ENCODE results near the gene PRKAA2.

The PRKAA2 gene

DNA sequence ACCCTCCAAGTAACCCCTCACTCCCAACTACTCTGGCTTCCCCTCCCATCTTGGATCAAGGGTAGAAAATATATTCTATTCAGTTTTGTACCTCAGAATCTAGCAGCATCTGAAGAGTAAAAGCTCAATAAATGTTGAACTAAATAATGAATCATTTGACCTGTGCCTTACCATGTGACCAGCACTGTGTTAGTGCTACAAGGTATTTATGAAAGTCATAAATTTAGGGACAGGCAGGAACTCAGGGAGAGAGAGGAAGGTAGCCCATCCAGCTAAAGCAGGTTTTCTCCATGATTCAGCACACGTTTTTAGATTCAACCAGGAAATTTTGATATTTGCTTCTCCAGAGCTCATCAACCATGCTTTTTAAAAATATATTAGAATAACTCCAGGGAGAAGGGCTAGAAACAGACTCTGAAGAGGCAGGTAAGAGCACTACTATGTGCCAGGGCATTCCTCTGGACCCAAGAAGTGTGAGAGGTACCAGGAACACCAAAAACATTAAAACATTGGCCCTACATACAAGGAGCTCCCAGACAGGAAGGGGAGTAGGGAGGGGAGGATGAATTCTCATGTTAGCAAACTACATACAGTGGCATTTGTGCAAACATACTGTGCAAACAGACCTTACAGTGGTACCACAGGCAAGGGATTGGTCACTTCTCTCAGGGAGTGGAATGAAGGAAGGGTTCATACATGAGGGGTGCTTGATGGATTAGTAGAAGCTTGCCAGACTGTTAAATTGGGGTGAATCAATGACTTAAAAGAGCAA is 109.8 kb downstream of the PRKAA2 start:
- no peak for DNase-seq (ENCODE audit: low read depth)
- TF ChIP-seq, protein P1, sequence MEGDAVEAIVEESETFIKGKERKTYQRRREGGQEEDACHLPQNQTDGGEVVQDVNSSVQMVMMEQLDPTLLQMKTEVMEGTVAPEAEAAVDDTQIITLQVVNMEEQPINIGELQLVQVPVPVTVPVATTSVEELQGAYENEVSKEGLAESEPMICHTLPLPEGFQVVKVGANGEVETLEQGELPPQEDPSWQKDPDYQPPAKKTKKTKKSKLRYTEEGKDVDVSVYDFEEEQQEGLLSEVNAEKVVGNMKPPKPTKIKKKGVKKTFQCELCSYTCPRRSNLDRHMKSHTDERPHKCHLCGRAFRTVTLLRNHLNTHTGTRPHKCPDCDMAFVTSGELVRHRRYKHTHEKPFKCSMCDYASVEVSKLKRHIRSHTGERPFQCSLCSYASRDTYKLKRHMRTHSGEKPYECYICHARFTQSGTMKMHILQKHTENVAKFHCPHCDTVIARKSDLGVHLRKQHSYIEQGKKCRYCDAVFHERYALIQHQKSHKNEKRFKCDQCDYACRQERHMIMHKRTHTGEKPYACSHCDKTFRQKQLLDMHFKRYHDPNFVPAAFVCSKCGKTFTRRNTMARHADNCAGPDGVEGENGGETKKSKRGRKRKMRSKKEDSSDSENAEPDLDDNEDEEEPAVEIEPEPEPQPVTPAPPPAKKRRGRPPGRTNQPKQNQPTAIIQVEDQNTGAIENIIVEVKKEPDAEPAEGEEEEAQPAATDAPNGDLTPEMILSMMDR (IDR thresholded peaks at IDR 0.05; ENCODE audit: insufficient read depth, low read depth, low read length, missing control alignments), result no peak

GRCh38 chr1:56755911-56756310 is 110.8 kb downstream of the PRKAA2 start:
- no peak for DNase-seq (ENCODE audit: low read depth)
- TF ChIP-seq, protein P1 (IDR thresholded peaks at IDR 0.05; ENCODE audit: insufficient read depth, low read depth, low read length, missing control alignments), result no peak

More for the DNA sequence above, 109.8 kb downstream of the PRKAA2 start:
- no peak overlapping the region for H3K4me3 ChIP-seq (ENCODE audit: low read depth, low read length)

GRCh38 chr1:56758135-56758534 is 113.0 kb downstream of the PRKAA2 start:
- H3K4me3 ChIP-seq (ENCODE audit: low read depth, low read length), result no peak overlapping the region
- TF ChIP-seq, protein P1 (IDR thresholded peaks at IDR 0.05; ENCODE audit: insufficient read depth, low read depth, low read length, missing control alignments), result peak; percentile 7
- DNase-seq (ENCODE audit: low read depth), result peak; percentile 14

More at GRCh38 chr1:56755911-56756310, 110.8 kb downstream of the PRKAA2 start:
- H3K4me3 ChIP-seq (ENCODE audit: low read depth, low read length), result no peak overlapping the region

GRCh38 chr1:56758794-56759193 is 113.7 kb downstream of the PRKAA2 start:
- TF ChIP-seq, protein P1 (IDR thresholded peaks at IDR 0.05; ENCODE audit: insufficient read depth, low read depth, low read length, missing control alignments), result no peak
- DNase-seq (ENCODE audit: low read depth), result peak; percentile 2
- H3K4me3 ChIP-seq (ENCODE audit: low read depth, low read length), result no peak overlapping the region
